Calu3 (cell line): ENCODE results near the gene STX10. TPM values are rescaled to one million over a fixed set of nuclear protein-coding genes. Genes with fewer than 3 reads are reported as not detected.
"Not testable (repeated sequence)": the region's sequence is repeated elsewhere in the genome, so short reads cannot be mapped to it uniquely, and the experiment has no call there.

Experiments used
- BruUV-seq: library from RNA; stranded (reverse); fragments of 400-500 nt; replicated peaks from 2 replicates; lab custom pipeline; 2021; lab: Mats Ljungman, UMichigan
- CTCF ChIA-PET: fragments of 300-600 bp; sonication (Branson Sonifier 250); formaldehyde crosslinking; loops from one replicate; lab custom pipeline; 2022; ENCODE audit warnings: antibody characterized with exemption; lab: Charles Lee
- DNase-seq: peaks from one replicate; pipeline ENCODE4 v3.0.0; 2022
- H3K27ac Mint-ChIP-seq: one replicate; pipeline ENCODE4 v1.8.0; 2022; ENCODE audit warnings: mixed read lengths; ENCODE audit not compliant: unreplicated experiment
- H3K27me3 Mint-ChIP-seq: one replicate; pipeline ENCODE4 v1.8.0; 2022; ENCODE audit warnings: mixed read lengths; ENCODE audit not compliant: unreplicated experiment
- H3K36me3 Mint-ChIP-seq: one replicate; pipeline ENCODE4 v1.8.0; 2022; ENCODE audit warnings: mild to moderate bottlenecking, moderate library complexity, mixed read lengths; ENCODE audit not compliant: insufficient read depth, unreplicated experiment
- H3K4me1 Mint-ChIP-seq: one replicate; pipeline ENCODE4 v1.8.0; 2022; ENCODE audit warnings: mild to moderate bottlenecking, low read depth, mixed read lengths; ENCODE audit not compliant: unreplicated experiment
- H3K4me3 Mint-ChIP-seq: one replicate; pipeline ENCODE4 v1.8.0; 2022; ENCODE audit warnings: mild to moderate bottlenecking, low read depth, moderate library complexity, mixed read lengths; ENCODE audit not compliant: unreplicated experiment
- H3K9me3 Mint-ChIP-seq: one replicate; pipeline ENCODE4 v1.8.0; 2022; ENCODE audit warnings: low read depth, mixed read lengths; ENCODE audit not compliant: unreplicated experiment
- CTCF ChIP-seq: fragments of 200-600 bp; IDR thresholded peaks from one replicate; pipeline ENCODE4 v1.8.0; 2022; ENCODE audit warnings: antibody characterized with exemption; ENCODE audit not compliant: unreplicated experiment
- intact Hi-C: fragments of 100-400 bp; cut with micrococcal nuclease; formaldehyde crosslinking; loops from one replicate; pipeline ENCODE4 v1.10.0; 2022; ENCODE audit not compliant: unreplicated experiment
- total RNA-seq: library from RNA; stranded (reverse); gene quantifications from 2 replicates; pipeline ENCODE4 v1.2.3, GENCODE V29; 2022

STX10 gene
- total RNA-seq, 1 experiment from 2014 or later: 52.3 TPM

DNA sequence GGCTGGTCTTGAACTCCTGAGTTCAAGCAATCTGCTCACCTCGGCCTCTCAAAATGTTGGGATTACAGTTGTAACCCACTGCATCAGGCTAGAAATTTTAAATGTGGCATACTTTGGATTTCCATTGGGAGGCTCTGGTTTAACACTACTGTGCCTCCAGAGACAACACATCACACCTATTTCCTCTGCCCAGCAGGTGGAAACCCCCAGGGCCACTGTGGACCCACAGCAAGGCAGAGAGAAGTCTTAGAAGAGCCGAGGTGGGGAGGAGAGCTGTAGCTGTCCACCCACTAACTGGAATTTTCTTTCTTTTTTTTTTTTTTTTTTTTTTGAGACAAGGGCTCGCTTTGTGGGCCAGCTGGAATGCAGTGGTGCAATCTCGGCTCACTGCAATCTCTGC is 39.4 kb upstream of the STX10 start:
- no peak for TF ChIP-seq CTCF
- intact Hi-C loops: no loop called here
- Mint-ChIP-seq H3K4me1 (no peaks in the 10 kb centered on the region), H3K27me3 (no peaks in the 10 kb centered on the region), H3K4me3 (no peak overlapping the region), H3K9me3 (no peaks in the 10 kb centered on the region), H3K27ac (no peak overlapping the region), H3K36me3 (no peaks in the 10 kb centered on the region)
- DNase-seq: no peak
- CTCF ChIA-PET: no interaction called here
- no TSS peak for BruUV-seq

DNA sequence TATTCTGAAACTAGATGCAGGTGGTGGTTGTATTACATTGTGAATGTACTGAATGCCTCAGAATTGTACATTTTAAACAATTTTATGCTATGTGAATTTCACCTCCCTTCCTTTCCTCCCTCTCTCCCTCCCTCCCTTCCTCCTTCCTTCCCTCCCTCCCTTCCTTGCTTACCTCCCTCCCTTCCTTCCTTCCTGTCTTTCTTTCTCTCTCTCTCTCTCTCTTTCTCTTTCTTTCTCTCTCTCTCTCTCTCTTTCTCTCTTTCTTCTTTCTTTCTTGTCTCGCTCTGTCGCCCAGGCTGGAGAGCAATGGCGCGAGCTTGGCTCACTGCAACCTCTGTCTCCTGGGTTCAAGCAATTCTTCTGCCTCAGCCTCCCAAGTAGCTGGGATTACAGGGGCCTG is 37.2 kb upstream of the STX10 start:
- no peak overlapping the region for H3K27ac Mint-ChIP-seq
- CTCF ChIA-PET: interaction anchor here (0.7 kb wide), 1 partner anchor 210 kb away, joined by 3 read pairs; no protein-coding TSS in a partner anchor
- TF ChIP-seq CTCF: no peak
- H3K36me3 Mint-ChIP-seq: no peaks in the 10 kb centered on the region
- H3K27me3 Mint-ChIP-seq: no peaks in the 10 kb centered on the region
- no peaks in the 10 kb centered on the region for H3K9me3 Mint-ChIP-seq
- BruUV-seq: no TSS peak
- H3K4me3 Mint-ChIP-seq: no peak overlapping the region
- H3K4me1 Mint-ChIP-seq: no peaks in the 10 kb centered on the region
- intact Hi-C loops: no loop called here
- DNase-seq: no peak

DNA sequence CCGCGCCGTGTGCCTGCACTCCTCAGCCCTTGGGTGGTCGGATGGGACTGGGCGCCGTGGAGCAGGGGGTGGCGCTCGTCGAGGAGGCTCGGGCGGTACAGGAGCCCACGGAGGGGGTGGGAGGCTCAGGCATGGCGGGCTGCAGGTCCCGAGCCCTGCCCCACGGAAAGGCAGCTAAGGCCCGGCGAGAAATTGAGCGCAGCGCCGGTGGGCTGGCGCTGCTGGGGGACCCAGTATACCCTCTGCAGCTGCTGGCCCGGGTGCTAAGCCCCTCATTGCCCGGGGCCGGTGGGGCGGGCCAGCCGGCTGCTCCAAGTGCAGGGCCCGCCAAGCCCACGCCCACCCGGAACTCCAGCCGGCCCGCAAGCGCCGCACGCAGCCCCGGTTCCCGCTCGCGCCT is 36.5 kb upstream of the STX10 start:
- CTCF ChIA-PET, intact Hi-C loops, H3K27me3 Mint-ChIP-seq, H3K4me1 Mint-ChIP-seq, H3K9me3 Mint-ChIP-seq, BruUV-seq, DNase-seq, H3K36me3 Mint-ChIP-seq, H3K4me3 Mint-ChIP-seq, H3K27ac Mint-ChIP-seq: not testable (repeated sequence)

DNA sequence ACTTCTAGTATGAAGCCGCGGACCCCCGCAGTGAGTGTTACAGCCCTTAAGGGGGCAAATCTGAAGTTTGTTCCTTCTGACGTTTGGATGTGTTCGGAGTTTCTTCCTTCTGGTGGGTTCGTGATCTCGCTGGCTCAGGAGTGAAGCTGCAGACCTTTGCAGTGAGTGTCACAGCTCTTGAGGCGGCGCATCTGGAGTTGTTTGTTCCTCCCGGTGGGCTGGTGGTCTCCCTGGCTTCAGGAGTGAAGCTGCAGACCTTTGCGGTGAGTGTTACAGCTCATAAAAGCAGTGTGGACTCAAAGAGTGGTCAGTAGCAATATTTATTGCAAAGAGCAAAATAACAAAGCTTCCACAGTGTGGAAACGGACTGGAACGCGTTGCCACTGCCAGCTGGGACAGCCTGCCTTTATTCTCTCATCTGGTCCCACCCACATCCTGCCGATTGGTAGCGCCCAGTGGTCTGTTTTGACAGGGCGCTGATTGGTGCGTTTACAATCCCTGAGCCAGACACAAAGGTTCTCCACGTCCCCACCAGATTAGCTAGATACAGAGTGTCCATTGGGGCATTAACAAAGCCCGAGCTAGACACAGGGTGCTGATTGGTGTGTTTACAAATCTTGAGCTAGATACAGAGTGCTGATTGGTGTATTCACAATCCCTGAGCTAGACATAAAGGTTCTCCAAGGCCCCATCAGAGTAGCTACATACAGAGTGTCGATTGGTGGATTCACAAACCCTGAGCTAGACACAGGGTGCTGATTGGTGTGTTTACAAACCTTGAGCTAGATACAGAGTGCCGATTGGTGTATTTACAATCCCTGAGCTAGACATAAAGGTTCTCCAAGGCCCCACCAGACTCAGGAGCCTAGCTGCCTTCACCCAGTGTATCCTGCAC is 35.8 kb upstream of the STX10 start:
- not testable (repeated sequence) for H3K27me3 Mint-ChIP-seq, BruUV-seq

DNA sequence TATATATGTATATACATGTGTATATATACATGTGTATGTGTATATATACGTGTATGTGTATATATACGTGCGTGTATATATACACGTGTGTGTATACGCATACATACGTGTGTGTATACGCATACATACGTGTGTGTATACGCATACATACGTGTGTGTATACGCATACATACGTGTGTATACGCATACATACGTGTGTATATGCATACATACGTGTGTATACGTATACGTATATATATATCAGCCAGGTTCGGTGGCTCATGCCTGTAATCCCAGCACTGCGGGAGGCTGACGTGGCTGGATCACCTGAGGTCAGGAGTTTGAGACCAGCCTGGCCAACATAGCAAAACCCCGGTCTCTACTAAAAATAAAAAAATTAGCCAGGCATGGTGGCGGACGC is 34.8 kb upstream of the STX10 start:
- H3K36me3 Mint-ChIP-seq, H3K27ac Mint-ChIP-seq, BruUV-seq, H3K4me1 Mint-ChIP-seq, DNase-seq, H3K9me3 Mint-ChIP-seq, H3K27me3 Mint-ChIP-seq, H3K4me3 Mint-ChIP-seq, intact Hi-C loops, CTCF ChIA-PET: not testable (repeated sequence)

More for the DNA sequence above, 35.8 kb upstream of the STX10 start:
- DNase-seq, CTCF ChIA-PET, H3K9me3 Mint-ChIP-seq, intact Hi-C loops, H3K36me3 Mint-ChIP-seq, H3K27ac Mint-ChIP-seq, H3K4me3 Mint-ChIP-seq, H3K4me1 Mint-ChIP-seq: not testable (repeated sequence)
